KOPT-K1 (cell line): Measurements from ENCODE around the gene DENND1A.
"Not testable (repeated sequence)": the region's sequence is repeated elsewhere in the genome, so short reads cannot be mapped to it uniquely, and the experiment has no call there.

ENCODE experiments used
- H3K27ac ChIP-seq: fragments of 200-600 bp; sonication (generic); 2 replicates; pipeline ENCODE4 v1.5.1; 2016; ENCODE audit warnings: antibody characterized with exemption, mild to moderate bottlenecking, low read depth, low read length; ENCODE audit not compliant: poor library complexity, severe bottlenecking
- H3K36me3 ChIP-seq: fragments of 200-600 bp; sonication (generic); 2 replicates; pipeline ENCODE4 v1.5.1; 2017; ENCODE audit warnings: antibody characterized with exemption, mild to moderate bottlenecking, low read length, moderate library complexity; ENCODE audit not compliant: insufficient read depth
- H3K9me3 ChIP-seq: fragments of 200-600 bp; sonication (generic); 2 replicates; pipeline ENCODE4 v1.5.1; 2017; ENCODE audit warnings: antibody characterized with exemption, low read length, mild to moderate bottlenecking; ENCODE audit not compliant: insufficient read depth, poor library complexity, severe bottlenecking

Gene DENND1A

GRCh38 chr9:123929870-123930831, at the start of gene DENND1A:
Gene DENND1A, minus strand, starts transcription at chr9:123930126. Its CDS starts 221 bp downstream, at chr9:123929905.
- Histone ChIP-seq H3K9me3 (no peaks in the 10 kb centered on the region), H3K36me3 (no peaks in the 10 kb centered on the region), H3K27ac (peak within 1 kb of the TSS; percentile 63)

- H3K36me3 ChIP-seq: no peaks in the 10 kb centered on the region
- no peaks in the 10 kb centered on the region for H3K9me3 ChIP-seq
- no peak overlapping the region for H3K27ac ChIP-seq
Observed at GRCh38 chr9:123978981-123979380, 49.1 kb upstream of the DENND1A start.

GRCh38 chr9:123976579-123976978, 46.7 kb upstream of the DENND1A start:
- H3K36me3 ChIP-seq, H3K27ac ChIP-seq: not testable (repeated sequence)
- H3K9me3 ChIP-seq: peaks cover 18% of the 10 kb centered on the region

GRCh38 chr9:123975871-123976270, 45.9 kb upstream of the DENND1A start:
- H3K36me3 ChIP-seq: no peaks in the 10 kb centered on the region
- no peak overlapping the region for H3K27ac ChIP-seq
- H3K9me3 ChIP-seq: peaks cover 18% of the 10 kb centered on the region

GRCh38 chr9:123974471-123974870, 44.5 kb upstream of the DENND1A start:
- H3K27ac ChIP-seq: no peak overlapping the region
- peaks cover 18% of the 10 kb centered on the region for H3K9me3 ChIP-seq
- H3K36me3 ChIP-seq: no peaks in the 10 kb centered on the region

- Histone ChIP-seq H3K36me3 (no peaks in the 10 kb centered on the region), H3K9me3 (peaks cover 18% of the 10 kb centered on the region), H3K27ac (no peak overlapping the region)
Observed at GRCh38 chr9:123973590-123974223, 43.8 kb upstream of the DENND1A start.

- Histone ChIP-seq H3K9me3 (peaks cover 18% of the 10 kb centered on the region), H3K36me3 (no peaks in the 10 kb centered on the region), H3K27ac (no peak overlapping the region)
Observed at GRCh38 chr9:123972618-123973017, 42.7 kb upstream of the DENND1A start.

GRCh38 chr9:123967323-123967722, 37.4 kb upstream of the DENND1A start:
- Histone ChIP-seq H3K36me3 (no peaks in the 10 kb centered on the region), H3K27ac (no peak overlapping the region), H3K9me3 (peaks cover 8% of the 10 kb centered on the region)

GRCh38 chr9:123965801-123966686, 36.1 kb upstream of the DENND1A start:
- no peak overlapping the region for H3K27ac ChIP-seq
- no peaks in the 10 kb centered on the region for H3K36me3 ChIP-seq
- no peaks in the 10 kb centered on the region for H3K9me3 ChIP-seq

GRCh38 chr9:123964761-123965160, 34.8 kb upstream of the DENND1A start:
- H3K36me3 ChIP-seq: no peaks in the 10 kb centered on the region
- H3K9me3 ChIP-seq: no peaks in the 10 kb centered on the region
- H3K27ac ChIP-seq: no peak overlapping the region

- Histone ChIP-seq H3K36me3 (no peaks in the 10 kb centered on the region), H3K27ac (no peak overlapping the region), H3K9me3 (no peaks in the 10 kb centered on the region)
Observed at GRCh38 chr9:123960965-123961364, 31.0 kb upstream of the DENND1A start.

GRCh38 chr9:123960366-123960765, 30.4 kb upstream of the DENND1A start:
- no peak overlapping the region for H3K27ac ChIP-seq
- H3K36me3 ChIP-seq: no peaks in the 10 kb centered on the region

GRCh38 chr9:123959787-123960186, 29.9 kb upstream of the DENND1A start:
- Histone ChIP-seq H3K9me3 (no peaks in the 10 kb centered on the region), H3K36me3 (no peaks in the 10 kb centered on the region), H3K27ac (no peak overlapping the region)

More at GRCh38 chr9:123960366-123960765, 30.4 kb upstream of the DENND1A start:
- no peaks in the 10 kb centered on the region for H3K9me3 ChIP-seq

GRCh38 chr9:123957731-123958130, 27.8 kb upstream of the DENND1A start:
- H3K9me3 ChIP-seq: no peaks in the 10 kb centered on the region
- H3K36me3 ChIP-seq: no peaks in the 10 kb centered on the region
- H3K27ac ChIP-seq: no peak overlapping the region
